GM12891 (cell line): Measurements from ENCODE around the gene SPATA32.

Experiments used
- DNase-seq: peaks from one replicate; pipeline ENCODE4 v3.0.0; 2011; ENCODE audit warnings: low spot score; ENCODE audit not compliant: insufficient read length
- FAIRE-seq: peaks from 2 replicates; lab custom pipeline; 2011; peaks lifted over from hg19 to GRCh38; lab: Jason Lieb, UNC
- PAX5 ChIP-seq: IDR thresholded peaks from 2 replicates; pipeline ENCODE4 v1.6.1; 2011; ENCODE audit warnings: low read length, moderate library complexity, mild to moderate bottlenecking; ENCODE audit not compliant: insufficient read depth, severe bottlenecking
- POLR2A ChIP-seq: IDR thresholded peaks from 2 replicates; pipeline ENCODE4 v1.6.1; 2011; ENCODE audit warnings: low read depth, low read length, control low read depth
- POLR2AphosphoS5 ChIP-seq: IDR thresholded peaks from 2 replicates; pipeline ENCODE4 v1.6.1; 2011; ENCODE audit warnings: low read depth, low read length, control low read depth
- POU2F2 ChIP-seq: IDR thresholded peaks from 2 replicates; pipeline ENCODE4 v1.6.1; 2011; ENCODE audit warnings: low read depth, mild to moderate bottlenecking, control low read depth, low read length, moderate library complexity
- SPI1 ChIP-seq: IDR thresholded peaks from 2 replicates; pipeline ENCODE4 v1.6.1; 2011; ENCODE audit warnings: low read depth, low read length, control low read depth
- TAF1 ChIP-seq: IDR thresholded peaks from 2 replicates; pipeline ENCODE4 v1.6.1; 2011; ENCODE audit warnings: low read depth, low read length, control low read depth

The SPATA32 gene

GRCh38 chr17:45225964-45226530 lies 35.8 kb downstream of the SPATA32 start:
- DNase-seq (peak; percentile 78), FAIRE-seq (peak; percentile 97)
- peak; percentile 96 for TF ChIP-seq POLR2AphosphoS5
- peak; percentile 85 for TF ChIP-seq SPI1
- TF ChIP-seq POLR2A, result peak; percentile 94
- TF ChIP-seq TAF1, result peak; percentile 87
- peak; percentile 43 for TF ChIP-seq PAX5
- TF ChIP-seq POU2F2, result peak; percentile 56; the same call in 1 of the 2 replicates

- FAIRE-seq (peak; percentile 80), DNase-seq (no peak)
- TF ChIP-seq POLR2AphosphoS5 (no peak), POLR2A (0 out of 2 replicates have a peak, but pooled peaks have one; percentile 13)
Measured at GRCh38 chr17:45225051-45225700, 36.7 kb downstream of the SPATA32 start.

DNA sequence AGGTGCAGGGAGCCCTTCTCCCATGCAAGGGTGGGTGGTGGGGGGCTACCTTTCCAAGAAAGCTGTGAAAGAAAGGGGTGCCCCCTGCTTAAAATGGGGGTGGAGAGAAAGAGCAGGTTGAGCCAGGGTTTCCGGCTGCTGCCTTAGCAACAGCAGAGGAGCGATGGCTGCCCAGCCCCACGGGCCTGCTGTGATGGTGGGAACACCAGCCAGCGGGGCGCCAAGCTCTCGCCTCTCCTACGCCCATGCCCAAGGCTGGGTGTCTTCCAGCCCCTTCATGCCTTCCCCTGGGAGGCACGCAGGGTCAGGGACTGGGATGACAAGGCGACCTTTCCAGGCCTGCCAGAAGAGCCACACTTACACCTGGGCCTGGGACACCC lies 37.2 kb downstream of the SPATA32 start:
- DNase-seq, result no peak
- TF ChIP-seq TAF1 (no peak), SPI1 (no peak), POU2F2 (no peak), PAX5 (no peak), POLR2AphosphoS5 (no peak), POLR2A (no peak)
- no peak for FAIRE-seq

- FAIRE-seq, result peak; percentile 76
- DNase-seq, result no peak
- TF ChIP-seq PAX5 (no peak), POLR2AphosphoS5 (no peak), SPI1 (no peak), TAF1 (0 out of 2 replicates have a peak, but pooled peaks have one; percentile 5), POU2F2 (peak; percentile 87), POLR2A (peak; percentile 57; the same call in 1 of the 2 replicates)
Measured at GRCh38 chr17:45223539-45224528, 38.1 kb downstream of the SPATA32 start.

DNA sequence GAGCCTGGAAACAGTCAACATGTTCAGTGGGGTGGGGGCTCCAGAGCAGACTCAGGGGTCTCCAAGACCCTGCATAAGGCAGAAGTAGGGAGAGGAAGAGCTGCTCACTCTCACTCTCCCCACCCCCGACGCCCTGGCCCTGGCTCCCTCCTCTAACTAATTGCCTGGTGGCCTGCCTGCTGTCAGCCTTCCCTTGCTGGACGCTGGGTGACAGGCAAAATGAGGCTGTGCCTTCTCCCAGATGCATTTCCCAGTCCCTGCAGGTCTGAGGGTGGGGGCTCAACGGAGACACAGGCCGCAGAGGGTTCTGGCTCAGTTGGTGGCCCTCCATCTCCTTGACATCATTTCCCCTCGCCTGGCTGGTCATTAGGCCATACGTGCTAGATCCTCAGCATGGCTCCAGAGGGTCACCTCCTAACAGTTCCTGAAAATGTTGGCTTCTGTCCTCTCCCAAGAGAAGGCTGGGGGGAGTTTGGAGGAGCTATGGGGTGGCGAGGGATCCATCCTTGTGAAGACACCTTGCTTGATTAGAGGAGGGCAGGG lies 38.8 kb downstream of the SPATA32 start:
- TF ChIP-seq POLR2A, result no peak
- peak; percentile 27; the same call in 1 of the 2 replicates for TF ChIP-seq POLR2AphosphoS5
- FAIRE-seq (peak; percentile 28), DNase-seq (no peak)

- FAIRE-seq (peak; percentile 54), DNase-seq (no peak)
- TF ChIP-seq POLR2A (no peak), POU2F2 (no peak), PAX5 (no peak), TAF1 (no peak), POLR2AphosphoS5 (no peak), SPI1 (no peak)
Measured at GRCh38 chr17:45222289-45222995, 39.5 kb downstream of the SPATA32 start.

DNA sequence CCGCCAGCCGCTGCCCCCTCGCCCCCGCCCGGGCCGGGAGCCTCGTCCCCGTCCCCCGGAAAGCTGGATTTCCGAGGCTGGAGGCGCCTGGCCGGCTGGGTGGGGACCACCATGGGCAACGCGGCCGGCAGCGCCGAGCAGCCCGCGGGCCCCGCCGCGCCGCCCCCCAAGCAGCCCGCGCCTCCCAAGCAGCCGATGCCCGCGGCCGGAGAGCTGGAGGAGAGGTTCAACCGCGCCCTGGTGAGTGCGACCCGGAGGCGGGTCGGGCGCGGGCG lies 39.9 kb downstream of the SPATA32 start:
- FAIRE-seq (no peak), DNase-seq (no peak)
- TF ChIP-seq TAF1 (no peak), PAX5 (no peak), POLR2A (no peak), POU2F2 (no peak), POLR2AphosphoS5 (no peak), SPI1 (no peak)

DNA sequence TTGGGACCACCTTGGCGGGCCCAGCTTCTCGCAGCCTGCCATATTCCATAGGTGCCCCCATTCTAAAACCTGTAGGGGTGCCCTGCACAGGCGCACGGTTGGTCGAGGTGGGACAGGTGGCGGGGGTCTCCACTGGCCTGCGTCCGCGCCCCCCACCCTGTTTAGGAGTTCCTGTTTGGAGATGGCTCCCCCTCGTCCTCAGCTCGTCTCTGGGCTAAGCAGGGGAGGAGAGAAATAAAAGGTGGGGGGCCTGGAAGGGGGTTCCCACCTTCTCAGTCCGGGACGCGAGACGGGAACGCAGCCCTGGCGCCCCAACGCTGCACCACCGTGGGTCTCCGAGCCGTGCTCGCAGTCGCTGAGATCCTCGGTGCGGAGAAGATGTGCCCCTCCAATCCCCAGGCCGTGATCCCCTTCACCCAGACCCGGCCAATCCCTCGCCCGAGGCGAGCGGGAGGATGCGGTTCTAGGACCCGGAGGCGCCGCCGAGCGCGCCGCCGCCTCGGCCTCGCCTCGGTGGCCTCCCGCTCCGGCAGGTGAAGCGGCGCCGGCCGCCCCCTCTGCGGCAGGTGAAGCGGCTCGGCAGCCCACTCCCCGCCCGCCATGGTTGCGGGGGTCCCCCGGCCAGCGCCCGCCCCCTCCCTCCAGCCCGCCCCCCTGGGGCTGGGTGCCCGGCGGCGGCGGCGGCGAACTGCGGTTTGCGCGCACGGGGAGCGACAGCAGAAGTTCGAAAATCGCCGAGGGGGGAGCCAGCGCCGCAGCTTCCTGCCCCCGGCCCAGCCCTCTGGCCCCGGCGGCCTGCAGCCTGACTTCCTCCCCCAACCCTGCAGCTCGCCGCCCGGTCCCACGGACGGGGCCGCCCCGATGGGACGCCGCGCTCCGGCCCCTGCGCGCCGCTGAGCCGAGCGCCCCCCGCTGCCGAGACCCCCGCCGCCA lies 40.5 kb downstream of the SPATA32 start, which contains the start of gene FMNL1:
TSS of gene FMNL1 (plus strand) at position 805 of the 933 bp plus-strand sequence. CDS start 240 bp downstream, outside the sequence.
- DNase-seq, result no peak
- peak; percentile 63 for TF ChIP-seq SPI1
- TF ChIP-seq TAF1, result no peak
- FAIRE-seq, result peak; percentile 85
